SK-N-SH treated with all-trans-retinoic acid at 6 μM for 48 hours (cell line): ENCODE results near the gene MTOR.
"Not testable (repeated sequence)": the region's sequence is repeated elsewhere in the genome, so short reads cannot be mapped to it uniquely, and the experiment has no call there.

ENCODE experiments used
- PPARA ChIP-seq: fragments of 250-450 bp; sonication (Bioruptor Pico); IDR thresholded peaks from 2 replicates; pipeline ENCODE4 v1.5.0; 2020; ENCODE audit warnings: mild to moderate bottlenecking, borderline replicate concordance
- TCF4 ChIP-seq: fragments of 250-450 bp; sonication (Bioruptor Pico); IDR thresholded peaks from 2 replicates; pipeline ENCODE4 v1.8.0; 2021; ENCODE audit warnings: mild to moderate bottlenecking, moderate library complexity, borderline replicate concordance
- TF ChIP-seq, protein P1 (sequence below): fragments of 250-450 bp; sonication (Bioruptor Pico); IDR thresholded peaks from 2 replicates; pipeline ENCODE4 v1.5.1; 2021; ENCODE audit warnings: mild to moderate bottlenecking, moderate library complexity

DNA sequence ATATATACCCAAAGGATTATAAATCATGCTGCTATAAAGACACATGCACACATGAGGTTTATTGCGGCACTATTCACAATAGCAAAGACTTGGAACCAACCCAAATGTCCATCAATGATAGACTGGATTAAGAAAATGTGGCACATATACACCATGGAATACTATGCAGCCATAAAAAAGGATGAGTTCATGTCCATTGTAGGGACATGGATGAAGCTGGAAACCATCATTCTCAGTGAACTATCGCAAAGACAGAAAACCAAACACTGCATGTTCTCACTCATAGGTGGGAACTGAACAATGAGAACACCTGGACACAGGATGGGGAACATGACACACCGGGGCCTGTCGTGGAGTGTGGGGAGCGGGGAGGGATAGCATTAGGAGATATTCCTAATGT lies 95.6 kb downstream of the MTOR start:
- TF ChIP-seq PPARA, TCF4 (CRISPR knock-in tag): not testable (repeated sequence)
- TF ChIP-seq, protein P1, sequence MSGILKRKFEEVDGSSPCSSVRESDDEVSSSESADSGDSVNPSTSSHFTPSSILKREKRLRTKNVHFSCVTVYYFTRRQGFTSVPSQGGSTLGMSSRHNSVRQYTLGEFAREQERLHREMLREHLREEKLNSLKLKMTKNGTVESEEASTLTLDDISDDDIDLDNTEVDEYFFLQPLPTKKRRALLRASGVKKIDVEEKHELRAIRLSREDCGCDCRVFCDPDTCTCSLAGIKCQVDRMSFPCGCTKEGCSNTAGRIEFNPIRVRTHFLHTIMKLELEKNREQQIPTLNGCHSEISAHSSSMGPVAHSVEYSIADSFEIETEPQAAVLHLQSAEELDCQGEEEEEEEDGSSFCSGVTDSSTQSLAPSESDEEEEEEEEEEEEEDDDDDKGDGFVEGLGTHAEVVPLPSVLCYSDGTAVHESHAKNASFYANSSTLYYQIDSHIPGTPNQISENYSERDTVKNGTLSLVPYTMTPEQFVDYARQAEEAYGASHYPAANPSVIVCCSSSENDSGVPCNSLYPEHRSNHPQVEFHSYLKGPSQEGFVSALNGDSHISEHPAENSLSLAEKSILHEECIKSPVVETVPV (CRISPR knock-in tag), result not testable (repeated sequence)
